HepG2 (cell line): ENCODE results near the gene JAKMIP2. TPM values are rescaled to one million over a fixed set of nuclear protein-coding genes. Genes with fewer than 3 reads are reported as not detected.
"Not testable (repeated sequence)": the region's sequence is repeated elsewhere in the genome, so short reads cannot be mapped to it uniquely, and the experiment has no call there.

ENCODE experiments used
- ATAC-seq: fragments of 200-7000 bp; cut with Tn5 transposase; 3 replicates; pipeline ENCODE4 v1.9.1; 2020; ENCODE audit warnings: mild to moderate bottlenecking, moderate library complexity
- BruUV-seq: library from RNA; stranded (reverse); fragments of 400-500 nt; replicated peaks from 2 replicates; lab custom pipeline; 2021; lab: Mats Ljungman, UMichigan
- CTCF ChIA-PET: fragments of 300-600 bp; formaldehyde crosslinking; extraction: SDS; loops from one replicate; lab custom pipeline; 2021; ENCODE audit warnings: low total read pairs, inconsistent platforms, low intra/inter-chr PET ratio; lab: Yijun Ruan, JAX
- POLR2A ChIA-PET: fragments of 350-600 bp; sonication (Branson Sonifier 250); formaldehyde crosslinking; loops from one replicate; lab custom pipeline; 2020; ENCODE audit warnings: antibody characterized with exemption, inconsistent platforms; lab: Yijun Ruan, JAX
- DNase-seq: peaks from one replicate; pipeline ENCODE4 v3.0.0-alpha.2; 2015; ENCODE audit warnings: low spot score
- FAIRE-seq: peaks from 3 replicates; lab custom pipeline; 2011; peaks lifted over from hg19 to GRCh38; lab: Jason Lieb, UNC
- H2AFZ ChIP-seq: one replicate; pipeline ENCODE4 v1.6.1; 2011; ENCODE audit warnings: low read length, inconsistent platforms
- H3K27ac ChIP-seq: fragments of 300-600 bp; 3 replicates; pipeline ENCODE4 v1.8.0; 2011; ENCODE audit warnings: mixed run types, mild to moderate bottlenecking, mixed read lengths, low read length, inconsistent platforms; ENCODE audit not compliant: insufficient read depth; ENCODE audit errors: extremely low read length
- H3K27me3 ChIP-seq, 2 experiments: fragments of 200-600 bp in 1 of 2; 2 replicates in 1 of 2; 3 replicates in 1 of 2; pipeline versions ENCODE4 v1.6.0 to v1.8.0; 2011; ENCODE audit warnings: low read length in 2 of 2, mild to moderate bottlenecking in 2 of 2, moderate library complexity in 2 of 2, inconsistent platforms in 1 of 2; ENCODE audit not compliant: insufficient read depth in 2 of 2, control insufficient read depth in 1 of 2
- H3K36me3 ChIP-seq, 2 experiments: fragments of 200-600 bp in 1 of 2; replicated peaks in 1 of 2; 2 replicates in 1 of 2; 3 replicates in 1 of 2; pipeline versions ENCODE4 v1.5.1 to v1.8.0; 2011; ENCODE audit warnings: low read length in 2 of 2, inconsistent platforms in 1 of 2; ENCODE audit not compliant: insufficient read depth in 2 of 2, control insufficient read depth in 1 of 2
- H3K4me1 ChIP-seq: 2 replicates; pipeline ENCODE4 v1.5.1; 2012; ENCODE audit warnings: low read length, inconsistent platforms; ENCODE audit not compliant: insufficient read depth
- H3K4me2 ChIP-seq: 2 replicates; pipeline ENCODE4 v1.6.0; 2011; ENCODE audit warnings: low read depth, low read length, inconsistent platforms
- H3K4me3 ChIP-seq, 3 experiments: fragments of 200-600 bp in 1 of 3; sonication (generic), shearing (Covaris generic) in 1 of 3; replicated peaks in 1 of 3; 2 replicates each; pipeline ENCODE4 v1.5.1; 2011 to 2016; ENCODE audit warnings: low read length in 3 of 3, inconsistent platforms in 2 of 3, low read depth in 2 of 3, mild to moderate bottlenecking in 2 of 3, control low read depth in 1 of 3, mixed read lengths in 1 of 3; ENCODE audit not compliant: insufficient read depth in 1 of 3
- H3K79me2 ChIP-seq: one replicate; pipeline ENCODE4 v1.6.1; 2011; ENCODE audit warnings: low read length, inconsistent platforms; ENCODE audit not compliant: insufficient read depth
- H3K9ac ChIP-seq: 2 replicates; pipeline ENCODE4 v1.6.0; 2011; ENCODE audit warnings: mild to moderate bottlenecking, low read depth, low read length, inconsistent platforms; ENCODE audit not compliant: insufficient read depth
- H3K9me3 ChIP-seq: 2 replicates; pipeline ENCODE4 v1.5.1; 2012; ENCODE audit warnings: mild to moderate bottlenecking, low read length
- H4K20me1 ChIP-seq: 2 replicates; pipeline ENCODE4 v1.6.0; 2011; ENCODE audit warnings: inconsistent platforms, mild to moderate bottlenecking, low read length, moderate library complexity; ENCODE audit not compliant: insufficient read depth
- CEBPB ChIP-seq: IDR thresholded peaks from 2 replicates; pipeline ENCODE4 v1.6.1; 2011; ENCODE audit warnings: low read depth, low read length, improper control_type of control experiment, borderline replicate concordance
- CEBPG ChIP-seq: IDR thresholded peaks from 2 replicates; pipeline ENCODE4 v1.6.1; 2016
- WGBS: methylation state at CpG from one replicate; pipeline ENCODE4 v1.1.6; 2017; ENCODE audit warnings: low lambda C conversion rate; 5-methylcytosine and 5-hydroxymethylcytosine counted together
- in situ Hi-C: cut with HindIII; loops from 2 replicates; pipeline ENCODE4 v1.10.0; 2017; ENCODE audit warnings: low pct_unique_long_range_greater_than_20kb; ENCODE audit not compliant: extremely low pct_ligation_motif_present
- intact Hi-C: fragments of 100-400 bp; cut with micrococcal nuclease; formaldehyde crosslinking; loops from one replicate; pipeline ENCODE4 v1.10.0; 2022; ENCODE audit not compliant: unreplicated experiment
- polyA plus RNA-seq, 8 experiments: library from polyadenylated mRNA; depleted of rRNA in 3 of 8; stranded (reverse) in 7 of 8; unstranded in 1 of 8; fragments of >200 nt; fragmentation: Illumina TruSeq in 4 of 8; extraction: Trizol in 4 of 8; gene quantifications; 2 replicates each; pipeline versions ENCODE4 v1.2.1 to v1.2.3, GENCODE V29; 2011 to 2016; ENCODE audit warnings: low read depth in 4 of 8, missing spikeins in 1 of 8, mixed read lengths in 1 of 8; ENCODE audit not compliant: insufficient read depth in 1 of 8
- total RNA-seq, 5 experiments: library from RNA; depleted of rRNA; stranded (reverse); fragments of >200 nt; fragmentation: Illumina TruSeq; extraction: Trizol; gene quantifications; 2 replicates each; pipeline ENCODE4 v1.2.3, GENCODE V29; 2016; ENCODE audit warnings: low read depth in 1 of 5

Gene JAKMIP2
- total and polyA plus RNA-seq, 2 of the 13 experiments (the other 11 are each of a cell fraction or from before 2014, with no cell fraction given) = 0.04 to 2.1 TPM

DNA sequence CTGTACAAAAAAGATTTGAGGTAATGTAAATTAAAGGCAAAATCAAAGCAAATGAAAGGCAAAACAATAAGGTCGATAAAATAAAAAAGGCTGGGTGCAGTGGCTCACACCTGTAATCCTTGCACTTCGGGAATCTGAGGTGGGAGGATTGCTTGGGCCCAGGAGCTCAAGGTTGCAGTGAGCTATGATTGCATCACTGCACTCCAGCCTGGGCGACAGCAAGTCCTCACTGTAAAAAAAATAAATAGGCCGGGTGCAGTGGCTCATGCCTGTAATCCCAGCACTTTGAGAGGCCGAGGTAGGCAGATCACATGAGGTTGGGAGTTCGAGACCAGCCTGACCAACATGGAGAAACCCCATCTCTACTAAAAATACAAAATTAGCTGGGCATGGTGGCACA lies 200.3 kb downstream of the JAKMIP2 start:
- CTCF ChIA-PET = not testable (repeated sequence)

DNA sequence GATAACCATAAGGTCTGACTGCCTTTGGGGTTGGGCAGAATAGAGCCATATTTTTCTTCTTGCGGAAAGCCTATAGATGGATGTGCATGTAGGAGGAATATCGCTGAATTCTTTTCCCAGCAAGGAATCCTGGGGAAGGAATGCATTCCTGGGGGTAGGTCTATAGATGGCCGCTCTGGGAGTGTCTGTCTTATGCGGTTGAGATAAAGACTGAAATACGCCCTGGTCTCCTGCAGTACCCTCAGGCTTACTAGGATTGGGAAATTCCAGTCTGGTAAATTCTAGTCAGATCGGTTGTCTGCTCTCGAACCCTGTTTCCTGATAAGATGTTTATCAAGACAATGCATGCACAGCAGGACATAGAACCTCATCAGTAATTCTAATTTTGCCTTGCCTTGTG lies 202.1 kb downstream of the JAKMIP2 start:
- FAIRE-seq, H3K27me3 ChIP-seq, ATAC-seq, H3K79me2 ChIP-seq, intact Hi-C loops, BruUV-seq, H2AFZ ChIP-seq, CTCF ChIA-PET, H3K27ac ChIP-seq, in situ Hi-C loops, H3K4me3 ChIP-seq, H4K20me1 ChIP-seq, DNase-seq, H3K9ac ChIP-seq, H3K4me2 ChIP-seq, H3K9me3 ChIP-seq, H3K36me3 ChIP-seq, H3K4me1 ChIP-seq, POLR2A ChIA-PET: not testable (repeated sequence)
- WGBS = 39% methylated on average over 7 of the region's 7 CpGs

More for the DNA sequence above, 200.3 kb downstream of the JAKMIP2 start:
- H3K79me2 ChIP-seq, H3K9me3 ChIP-seq, in situ Hi-C loops, H3K4me2 ChIP-seq, BruUV-seq, H3K36me3 ChIP-seq, DNase-seq, H3K4me3 ChIP-seq, H4K20me1 ChIP-seq, H2AFZ ChIP-seq, H3K27me3 ChIP-seq, H3K9ac ChIP-seq, ATAC-seq, FAIRE-seq, intact Hi-C loops, POLR2A ChIA-PET, H3K27ac ChIP-seq, H3K4me1 ChIP-seq: not testable (repeated sequence)
- TF ChIP-seq CEBPB (peak; percentile 71; the same call in 1 of the 2 replicates), CEBPG (CRISPR knock-in tag) (peak; percentile 42; the same call in 1 of the 2 replicates)
- WGBS = 5% methylated on average over 6 of the region's 6 CpGs
